Measurements from ENCODE around the gene SLC25A21.

SLC25A21 gene

DNA sequence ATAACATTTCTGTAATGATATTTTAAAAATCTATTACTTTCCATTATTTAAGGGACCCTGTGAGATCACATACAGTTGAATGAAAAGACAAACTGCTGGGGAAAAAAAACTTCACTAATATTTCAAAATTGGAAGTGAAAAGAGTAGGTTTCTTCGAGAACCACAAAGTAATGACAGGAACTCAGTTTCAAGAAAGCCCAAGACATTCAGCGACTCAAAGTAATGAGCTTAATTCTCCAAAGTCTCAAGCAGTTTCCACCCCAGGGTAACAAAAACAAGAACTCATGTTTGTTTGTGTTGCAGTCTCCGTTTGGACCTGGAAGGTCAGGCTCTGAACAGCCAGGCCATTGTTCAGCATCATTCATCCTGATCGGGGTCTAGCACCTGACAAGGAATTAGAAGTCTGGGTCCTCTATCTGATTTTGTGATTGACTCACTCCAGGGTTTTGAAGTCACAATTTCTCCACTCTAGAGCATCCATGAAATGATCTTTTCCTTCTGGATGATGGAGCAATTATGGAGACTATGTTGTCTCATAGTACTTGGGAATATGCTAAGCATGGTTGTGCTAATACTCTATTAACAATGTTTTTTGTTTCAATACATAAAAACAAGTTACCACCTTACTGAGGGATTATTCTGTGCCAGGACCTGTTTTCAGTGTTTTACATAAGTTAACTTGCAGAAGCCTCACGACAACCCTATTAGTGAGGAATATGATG lies 126.9 kb downstream of the SLC25A21 start:
- Histone ChIP-seq H2AFZ (ENCODE audit: low read length) (no peak overlapping the region), H3K4me3 (ENCODE audit: low read length) (no peak overlapping the region), H3K4me1 (ENCODE audit: low read length) (0 out of 2 replicates have a peak, but pooled peaks cover 4% of the 10 kb centered on the region), H3K4me2 (ENCODE audit: low read depth, low read length) (peak overlapping the region; percentile 37; the same call in 1 of the 2 replicates), H4K20me1 (ENCODE audit: insufficient read depth, low read length) (no peaks in the 10 kb centered on the region), H3F3A (ENCODE audit: insufficient read depth, low read length) (no peaks in the 10 kb centered on the region), H3K79me2 (ENCODE audit: low read length) (no peaks in the 10 kb centered on the region), H3K27me3 (replicated peaks; ENCODE audit: insufficient read depth, low read length) (no peaks in the 10 kb centered on the region), H3K9me2 (replicated peaks; ENCODE audit: insufficient read depth, low read length) (no peaks in the 10 kb centered on the region), H3K9me3 (replicated peaks; ENCODE audit: insufficient read depth, low read length) (no peaks in the 10 kb centered on the region), H3K27ac (ENCODE audit: low read length) (no peak overlapping the region), H3K9ac (ENCODE audit: low read length) (no peak overlapping the region), H3K36me3 (replicated peaks; ENCODE audit: insufficient read depth, low read length) (no peaks in the 10 kb centered on the region)
- peak; percentile 27 for DNase-seq
- TF ChIP-seq EZH2phosphoT487 (IDR thresholded peaks at IDR 0.05; ENCODE audit: low read length) (no peak), EZH2 (optimal IDR thresholded peaks at IDR 0.05; ENCODE audit: low read depth, low read length) (no peak)
- TF ChIP-seq, protein P1, sequence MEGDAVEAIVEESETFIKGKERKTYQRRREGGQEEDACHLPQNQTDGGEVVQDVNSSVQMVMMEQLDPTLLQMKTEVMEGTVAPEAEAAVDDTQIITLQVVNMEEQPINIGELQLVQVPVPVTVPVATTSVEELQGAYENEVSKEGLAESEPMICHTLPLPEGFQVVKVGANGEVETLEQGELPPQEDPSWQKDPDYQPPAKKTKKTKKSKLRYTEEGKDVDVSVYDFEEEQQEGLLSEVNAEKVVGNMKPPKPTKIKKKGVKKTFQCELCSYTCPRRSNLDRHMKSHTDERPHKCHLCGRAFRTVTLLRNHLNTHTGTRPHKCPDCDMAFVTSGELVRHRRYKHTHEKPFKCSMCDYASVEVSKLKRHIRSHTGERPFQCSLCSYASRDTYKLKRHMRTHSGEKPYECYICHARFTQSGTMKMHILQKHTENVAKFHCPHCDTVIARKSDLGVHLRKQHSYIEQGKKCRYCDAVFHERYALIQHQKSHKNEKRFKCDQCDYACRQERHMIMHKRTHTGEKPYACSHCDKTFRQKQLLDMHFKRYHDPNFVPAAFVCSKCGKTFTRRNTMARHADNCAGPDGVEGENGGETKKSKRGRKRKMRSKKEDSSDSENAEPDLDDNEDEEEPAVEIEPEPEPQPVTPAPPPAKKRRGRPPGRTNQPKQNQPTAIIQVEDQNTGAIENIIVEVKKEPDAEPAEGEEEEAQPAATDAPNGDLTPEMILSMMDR (IDR thresholded peaks at IDR 0.05; ENCODE audit: low read length) = no peak

DNA sequence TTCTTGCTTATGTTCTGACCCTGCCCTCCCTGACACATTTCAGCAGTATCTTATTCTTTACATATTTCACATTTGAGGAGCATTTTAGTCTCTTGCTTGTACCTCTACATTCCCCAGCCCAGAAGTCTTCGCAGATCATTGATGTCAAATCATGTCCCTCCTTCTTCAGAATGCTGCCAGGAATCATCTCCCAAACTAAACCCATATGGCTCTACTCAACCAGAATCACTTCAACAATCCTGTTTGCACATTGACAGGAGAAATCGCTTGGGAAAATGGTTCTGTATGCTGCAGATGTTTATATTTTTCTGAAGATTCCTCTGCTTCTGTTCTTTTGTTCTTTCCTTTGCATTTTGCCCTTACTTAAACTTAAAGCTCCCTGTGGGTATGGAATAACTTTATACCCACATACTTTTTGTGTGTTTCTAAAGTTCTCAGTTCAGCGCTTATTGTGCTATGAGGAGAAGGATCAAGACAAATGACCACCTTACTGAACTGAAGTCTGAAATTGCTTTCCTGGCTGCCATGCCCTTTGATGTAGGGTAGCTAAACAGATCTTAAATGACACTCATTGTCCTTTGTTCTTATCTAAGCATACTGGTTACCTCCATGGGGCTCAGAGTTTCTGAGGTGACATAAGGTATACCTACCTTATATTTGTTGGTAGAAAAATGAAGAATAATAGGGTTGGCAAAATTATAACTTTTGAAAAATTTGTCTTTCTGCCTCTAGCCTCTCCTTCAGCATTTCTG lies 134.6 kb downstream of the SLC25A21 start:
- no peak overlapping the region for H3K27ac ChIP-seq (ENCODE audit: low read length)
- H3K4me1 ChIP-seq (ENCODE audit: low read length) = peaks cover 18% of the 10 kb centered on the region
- no peak for DNase-seq

DNA sequence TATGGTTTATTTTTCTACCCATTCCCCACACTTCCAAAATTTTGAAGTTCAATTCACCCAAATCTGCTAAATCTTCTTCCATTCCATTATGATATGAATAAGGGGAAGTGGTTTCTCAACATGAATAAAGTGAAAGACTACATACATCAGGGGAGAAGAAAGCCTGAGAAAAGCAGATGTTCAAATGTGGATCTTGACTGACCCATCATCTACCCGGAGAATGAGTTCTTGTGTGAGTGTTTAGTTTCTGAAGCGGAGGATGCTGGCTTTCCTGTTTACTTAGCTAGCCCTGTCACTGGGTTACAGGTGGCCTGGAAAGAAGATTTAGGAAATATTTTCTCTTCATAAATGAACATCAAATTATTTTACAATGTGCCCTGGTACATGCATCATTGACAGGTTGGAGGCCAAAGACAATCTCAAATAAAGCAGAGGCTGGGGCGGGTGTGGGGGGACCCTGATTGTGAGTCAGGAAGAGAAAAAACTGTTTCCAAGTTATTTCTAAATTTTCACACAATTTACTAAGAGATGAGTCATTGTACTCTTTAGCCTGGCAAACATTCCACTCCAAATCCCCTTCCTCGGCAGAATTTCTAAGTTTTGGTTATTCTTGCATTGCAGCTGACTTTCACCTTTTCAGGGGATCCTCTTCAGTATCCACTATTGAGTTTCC lies 135.6 kb downstream of the SLC25A21 start:
- Histone ChIP-seq H3K9ac (ENCODE audit: low read length) (no peak overlapping the region), H3K79me2 (ENCODE audit: low read length) (no peaks in the 10 kb centered on the region), H3K4me3 (ENCODE audit: low read length) (no peak overlapping the region), H3K9me3 (replicated peaks; ENCODE audit: insufficient read depth, low read length) (no peaks in the 10 kb centered on the region), H3K9me2 (replicated peaks; ENCODE audit: insufficient read depth, low read length) (no peaks in the 10 kb centered on the region), H3K27me3 (replicated peaks; ENCODE audit: insufficient read depth, low read length) (no peaks in the 10 kb centered on the region), H3F3A (ENCODE audit: insufficient read depth, low read length) (no peaks in the 10 kb centered on the region; the same call in 1 of the 2 replicates), H3K27ac (ENCODE audit: low read length) (peak overlapping the region; percentile 16; the same call in 1 of the 2 replicates), H2AFZ (ENCODE audit: low read length) (no peak overlapping the region), H3K36me3 (replicated peaks; ENCODE audit: insufficient read depth, low read length) (no peaks in the 10 kb centered on the region), H3K4me1 (ENCODE audit: low read length) (peaks cover 18% of the 10 kb centered on the region), H4K20me1 (ENCODE audit: insufficient read depth, low read length) (no peaks in the 10 kb centered on the region), H3K4me2 (ENCODE audit: low read depth, low read length) (no peak overlapping the region)
- TF ChIP-seq, protein P1 (IDR thresholded peaks at IDR 0.05; ENCODE audit: low read length) = no peak
- TF ChIP-seq EZH2 (optimal IDR thresholded peaks at IDR 0.05; ENCODE audit: low read depth, low read length) (no peak), EZH2phosphoT487 (IDR thresholded peaks at IDR 0.05; ENCODE audit: low read length) (no peak)
- DNase-seq = peak; percentile 10

More for the DNA sequence above, 134.6 kb downstream of the SLC25A21 start:
- Histone ChIP-seq H3K9me2 (replicated peaks; ENCODE audit: insufficient read depth, low read length) (no peaks in the 10 kb centered on the region), H3K4me2 (ENCODE audit: low read depth, low read length) (no peak overlapping the region), H3K36me3 (replicated peaks; ENCODE audit: insufficient read depth, low read length) (no peaks in the 10 kb centered on the region), H3K27me3 (replicated peaks; ENCODE audit: insufficient read depth, low read length) (no peaks in the 10 kb centered on the region), H2AFZ (ENCODE audit: low read length) (no peak overlapping the region), H3F3A (ENCODE audit: insufficient read depth, low read length) (no peaks in the 10 kb centered on the region; the same call in 1 of the 2 replicates), H3K79me2 (ENCODE audit: low read length) (no peaks in the 10 kb centered on the region), H3K9ac (ENCODE audit: low read length) (no peak overlapping the region), H3K9me3 (replicated peaks; ENCODE audit: insufficient read depth, low read length) (no peaks in the 10 kb centered on the region), H4K20me1 (ENCODE audit: insufficient read depth, low read length) (no peaks in the 10 kb centered on the region), H3K4me3 (ENCODE audit: low read length) (no peak overlapping the region)
- TF ChIP-seq EZH2 (optimal IDR thresholded peaks at IDR 0.05; ENCODE audit: low read depth, low read length) = no peak
- no peak for TF ChIP-seq EZH2phosphoT487 (IDR thresholded peaks at IDR 0.05; ENCODE audit: low read length)
- TF ChIP-seq, protein P1 (IDR thresholded peaks at IDR 0.05; ENCODE audit: low read length) = no peak

Data from MM.1S (cell line).